ENCODE results near the gene SHISA9.

Gene SHISA9

GRCh38 chr16:13269905-13270528 lies 368.6 kb downstream of the SHISA9 start:
- no peak for DNase-seq (ENCODE audit: low spot score)

GRCh38 chr16:13270602-13271001 lies 369.2 kb downstream of the SHISA9 start:
- no peak for DNase-seq (ENCODE audit: low spot score)

- DNase-seq (ENCODE audit: low spot score): no peak
Observed at GRCh38 chr16:13289515-13289914, 388.1 kb downstream of the SHISA9 start.
